DMS53 (cell line): Measurements from ENCODE around the gene NIPA2.

ENCODE experiments used
- DNase-seq: peaks from one replicate; lab custom pipeline; 2025; lab: John Stamatoyannopoulos, UW

Gene NIPA2

DNA sequence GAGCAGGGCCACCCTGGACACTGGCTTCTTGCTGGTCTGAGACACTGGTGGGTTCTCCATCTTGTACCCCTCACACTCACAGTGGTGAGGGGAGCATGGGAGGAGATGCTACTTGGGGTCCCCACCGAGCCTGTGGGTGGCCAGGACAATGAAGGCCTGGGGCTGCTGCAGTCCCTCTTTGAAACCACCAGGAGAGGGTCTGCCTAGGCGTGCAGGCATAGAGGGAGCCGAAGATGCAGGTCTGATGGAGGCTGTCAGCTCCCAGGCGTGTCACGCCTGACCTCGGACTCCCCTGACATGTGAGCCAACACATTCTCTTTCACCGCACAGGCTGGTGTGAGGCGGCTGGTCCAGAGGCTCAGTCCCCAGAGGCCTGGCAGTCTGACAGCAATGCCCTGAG lies 39.1 kb downstream of the NIPA2 start:
- no peak for DNase-seq

- no peak for DNase-seq
Measured at GRCh38 chr15:22878103-22878502, 39.6 kb downstream of the NIPA2 start.

GRCh38 chr15:22880068-22880980 lies 41.9 kb downstream of the NIPA2 start:
- no peak for DNase-seq

- DNase-seq, result no peak
Measured at GRCh38 chr15:22880981-22881738, 42.7 kb downstream of the NIPA2 start.

- DNase-seq, result no peak
Measured at GRCh38 chr15:22881739-22882440, 43.4 kb downstream of the NIPA2 start.

DNA sequence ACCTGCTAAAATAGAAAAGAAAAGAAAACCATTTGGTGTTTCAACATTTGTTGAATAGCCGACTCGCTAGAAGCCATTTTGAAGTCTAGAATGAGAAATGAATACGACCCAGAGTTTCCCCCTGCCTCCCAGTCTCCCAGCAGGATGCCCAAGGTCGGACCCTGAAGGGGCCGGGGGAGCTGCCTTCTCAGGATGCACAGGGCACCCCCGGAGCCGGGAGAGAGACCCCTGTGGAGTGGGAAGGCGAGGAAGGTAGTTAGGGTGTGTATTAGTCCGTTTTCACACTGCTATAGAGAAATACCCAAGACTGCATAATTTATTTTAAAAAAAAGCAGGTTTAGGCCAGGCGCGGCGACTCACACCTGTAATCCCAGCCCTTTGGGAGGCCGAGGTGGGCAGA lies 44.7 kb downstream of the NIPA2 start:
- DNase-seq, result no peak

DNA sequence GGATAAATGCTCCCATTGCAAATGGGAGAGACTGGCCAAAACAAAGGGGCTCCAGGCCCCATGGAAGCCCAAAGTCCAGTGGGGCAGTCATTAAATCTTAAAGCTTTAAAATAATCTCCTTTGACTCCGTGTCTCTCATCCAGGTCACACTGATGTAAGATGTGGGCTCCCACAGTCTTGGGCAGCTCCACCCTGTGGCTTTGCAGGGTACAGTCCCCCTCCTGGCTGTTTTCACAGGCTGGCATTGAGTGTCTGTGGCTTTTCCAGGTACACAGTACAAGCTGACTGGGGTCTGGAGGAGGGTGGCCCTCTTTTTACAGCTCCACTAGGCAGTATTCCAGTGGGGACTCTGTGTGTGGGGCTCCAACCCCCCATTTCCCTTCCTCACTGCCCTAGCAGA lies 45.9 kb downstream of the NIPA2 start:
- DNase-seq, result peak; percentile 8

DNA sequence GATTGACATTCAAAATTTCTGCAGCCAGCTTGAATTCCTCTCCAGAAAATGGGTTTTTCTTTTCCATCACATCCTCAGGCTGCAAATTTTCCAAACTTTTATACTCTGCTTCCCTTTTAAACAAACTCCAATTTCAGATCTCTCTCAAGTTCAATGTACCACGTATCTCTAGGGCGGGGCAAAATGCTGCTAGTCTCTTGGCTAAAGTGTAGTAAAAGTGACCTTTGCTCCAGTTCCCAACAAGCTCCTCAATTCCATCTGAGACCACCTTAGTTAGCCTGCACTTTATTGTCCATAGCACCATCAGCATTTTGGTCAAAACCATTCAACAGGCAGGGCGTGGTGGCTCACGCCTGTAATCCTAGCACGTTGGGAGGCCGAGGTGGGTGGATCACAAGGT lies 46.7 kb downstream of the NIPA2 start:
- DNase-seq, result no peak

DNA sequence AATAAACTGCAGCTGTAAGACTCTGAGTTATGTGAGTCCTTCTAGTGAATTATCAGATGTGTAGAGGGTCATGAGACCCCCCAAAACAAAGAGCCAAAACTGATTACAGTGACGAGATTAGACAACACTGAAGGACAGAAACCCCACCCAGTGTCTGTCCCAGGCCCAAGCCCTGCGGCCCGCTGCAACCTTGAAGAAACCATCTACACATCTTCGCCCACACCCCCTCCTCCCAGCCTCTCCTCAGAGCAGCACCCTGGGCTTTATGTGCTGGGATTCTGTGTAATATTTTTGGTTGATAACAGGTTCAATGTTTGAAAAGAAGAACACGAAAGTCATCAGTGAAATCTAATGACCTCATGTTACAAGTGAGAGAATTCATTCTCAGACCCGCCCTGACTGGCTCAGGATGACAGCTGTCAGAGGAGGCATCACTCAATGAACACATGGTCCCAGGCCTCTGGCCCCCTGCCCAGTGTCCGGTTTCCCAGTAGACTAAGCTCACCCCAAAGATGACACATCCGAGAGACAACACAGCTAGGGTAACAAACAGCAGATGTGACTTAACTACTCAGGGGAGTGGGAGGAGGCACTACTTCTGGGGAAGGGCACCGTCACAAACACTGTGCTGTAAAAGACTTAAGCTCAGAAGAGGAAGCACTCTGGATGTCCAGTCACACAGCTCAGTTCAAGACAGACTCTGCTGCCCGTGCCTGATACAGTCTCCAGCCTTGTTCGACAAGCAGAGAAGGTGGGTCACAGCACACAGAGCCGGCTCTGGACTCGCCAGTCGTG lies 48.9 kb downstream of the NIPA2 start:
- peak; percentile 5 for DNase-seq

- DNase-seq, result peak; percentile 76
Measured at GRCh38 chr15:22888120-22888859, 49.8 kb downstream of the NIPA2 start.

DNA sequence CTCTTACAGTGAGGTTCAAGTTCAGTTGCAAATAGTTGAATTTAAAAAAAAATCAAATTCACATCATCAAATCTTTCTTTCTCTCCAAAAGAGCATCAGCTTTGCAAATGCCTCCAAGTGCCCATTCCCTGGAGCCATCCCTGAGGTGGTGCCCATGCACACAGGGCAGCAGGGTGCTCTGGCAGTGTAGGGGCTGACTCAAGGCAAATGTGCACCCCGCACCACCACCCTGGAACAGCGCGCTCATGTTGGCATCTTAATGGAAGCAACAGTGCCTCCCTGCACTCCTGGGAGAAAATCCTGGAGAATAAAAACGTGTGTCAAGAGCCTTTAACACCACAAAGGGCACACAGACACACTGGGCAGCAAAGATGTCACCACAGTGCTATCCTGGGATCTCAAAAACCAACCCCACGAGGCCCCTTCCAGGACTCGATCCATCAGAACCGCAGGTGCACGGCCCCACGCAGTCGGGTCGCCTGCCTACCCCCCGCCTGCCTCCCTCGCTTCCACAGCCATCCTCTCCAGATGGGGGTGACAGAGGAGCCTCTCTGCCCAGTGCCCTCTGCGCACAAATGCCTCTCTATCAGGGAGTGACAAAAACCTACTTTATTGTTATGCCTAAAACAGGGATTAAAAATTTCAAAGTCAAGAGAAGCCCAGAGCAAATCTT lies 50.8 kb downstream of the NIPA2 start:
- DNase-seq, result no peak

GRCh38 chr15:22890296-22890695 lies 51.8 kb downstream of the NIPA2 start:
- DNase-seq, result no peak

- DNase-seq, result no peak
Measured at GRCh38 chr15:22891426-22892210, 53.2 kb downstream of the NIPA2 start.

GRCh38 chr15:22892333-22892732 lies 53.9 kb downstream of the NIPA2 start:
- DNase-seq, result no peak

- DNase-seq, result no peak
Measured at GRCh38 chr15:22893081-22893480, 54.6 kb downstream of the NIPA2 start.

DNA sequence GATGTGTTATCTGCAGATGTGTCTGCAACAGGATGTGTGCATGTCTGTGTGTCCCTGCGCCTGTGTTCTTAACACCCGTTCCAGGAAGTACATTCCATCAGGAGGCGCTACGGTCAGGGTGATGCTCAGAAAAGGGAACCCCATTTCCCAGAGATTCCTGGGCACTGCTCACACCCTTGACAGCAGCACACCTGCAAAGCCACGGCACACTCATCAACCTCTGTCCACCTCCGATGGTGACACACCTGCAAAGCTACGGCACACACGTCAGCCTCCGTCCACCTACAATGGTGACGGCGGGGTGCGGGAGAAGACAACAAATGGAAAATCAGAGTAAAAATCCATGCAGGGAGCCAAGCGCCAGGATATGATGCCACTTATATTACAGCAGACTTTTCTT lies 55.4 kb downstream of the NIPA2 start:
- DNase-seq, result no peak

GRCh38 chr15:22895465-22896190 lies 57.2 kb downstream of the NIPA2 start:
- peak; percentile 8 for DNase-seq

DNA sequence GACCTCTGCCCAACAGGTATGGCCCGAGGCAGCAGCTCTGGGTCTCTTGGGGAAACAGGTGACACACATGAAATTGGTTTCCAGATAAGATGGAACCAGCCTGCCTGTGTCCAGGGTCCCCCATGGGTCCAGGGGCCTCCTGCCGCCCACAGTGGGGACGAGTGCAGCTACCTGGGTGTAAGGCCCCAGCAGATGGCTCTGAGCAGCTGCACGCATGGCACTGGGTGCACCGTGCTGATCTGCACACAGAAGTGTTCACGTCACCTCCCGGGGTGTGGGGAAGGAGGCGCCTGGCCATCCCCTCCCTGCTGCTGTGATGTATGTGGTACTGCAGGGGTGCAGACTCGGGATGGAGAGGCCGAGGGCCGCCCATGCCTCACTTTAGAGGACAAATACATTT lies 63.6 kb downstream of the NIPA2 start:
- DNase-seq, result no peak

- DNase-seq, result no peak
Measured at GRCh38 chr15:22902578-22902977, 64.1 kb downstream of the NIPA2 start.
